ENCODE data around the gene KDM5B. TPM values are rescaled to one million over a fixed set of nuclear protein-coding genes. Genes with fewer than 3 reads are reported as not detected.

The KDM5B gene
- total and polyA plus RNA-seq, 2 of the 8 experiments (the other 6 are each of a cell fraction or from before 2014, with no cell fraction given) = 73.3 to 210 TPM

- H4K8ac ChIP-seq (ENCODE audit: extremely low read depth, insufficient read depth, low read length) = no peak overlapping the region
- H3K4ac ChIP-seq (replicated peaks; ENCODE audit: insufficient read length, low read depth, low read length) = no peak overlapping the region
- H2BK20ac ChIP-seq (ENCODE audit: low read length) = no peak overlapping the region
- H3K4me3 ChIP-seq (ENCODE audit: extremely low read depth in 1 of 4, insufficient read depth in 2 of 4, low read depth in 3 of 4, low read length in 4 of 4) = no peak overlapping the region
- no peak overlapping the region for H2BK15ac ChIP-seq (ENCODE audit: low read length)
- ChIA-PET POLR2A (ENCODE audit: partially characterized antibody) (interaction anchor here (2.5 kb wide), 1 partner anchor 10 kb away, joined by 5 read pairs; no protein-coding TSS in a partner anchor), CTCF (ENCODE audit: partially characterized antibody) (interaction anchor here (0.8 to 11.3 kb wide), 7 partner anchors 8 to 46 kb away, joined by 3 to 180 read pairs (median 19); partner anchors contain the start of gene SYT2)
- no peak overlapping the region for H3K14ac ChIP-seq (ENCODE audit: insufficient read length)
- no peak overlapping the region; a peak in 1 of 4 replicates for H3K4me2 ChIP-seq (ENCODE audit: insufficient read depth in 1 of 2, low read depth in 2 of 2, low read length in 2 of 2)
- H4K20me1 ChIP-seq (replicated peaks in 1 of 2; ENCODE audit: control insufficient read depth in 1 of 2, insufficient read depth in 2 of 2, low read length in 2 of 2) = peaks cover 4 to 11% of the 10 kb centered on the region in 2 experiments
- no peak overlapping the region for H2BK12ac ChIP-seq (ENCODE audit: low read depth, low read length)
- no peak overlapping the region for H3K18ac ChIP-seq (ENCODE audit: extremely low read depth, low read length)
- no peak overlapping the region for H3K9ac ChIP-seq (replicated peaks in 1 of 4; ENCODE audit: extremely low read depth in 1 of 4, low read depth in 3 of 4, low read length in 3 of 4)
- no peak overlapping the region for H2AK5ac ChIP-seq (ENCODE audit: low read depth, low read length)
- FAIRE-seq = no peak
- H3K23ac ChIP-seq (ENCODE audit: insufficient read length) = no peak overlapping the region
- no peak overlapping the region for H2BK5ac ChIP-seq (ENCODE audit: low read depth, low read length)
- H3K23me2 ChIP-seq (ENCODE audit: low read depth, low read length) = no peaks in the 10 kb centered on the region; the same call in 1 of the 2 replicates
- no peak for DNase-seq (ENCODE audit: low read depth in 1 of 2, low spot score in 2 of 2)
- no peak overlapping the region for H4K5ac ChIP-seq (ENCODE audit: insufficient read length, low read depth, low read length)
- H3K27me3 ChIP-seq (replicated peaks in 1 of 4; ENCODE audit: control insufficient read depth in 3 of 4, extremely low read depth in 1 of 4, insufficient read depth in 3 of 4, low read length in 3 of 4) = no peaks in the 10 kb centered on the region
- 86% methylated on average over 8 of the region's 8 CpGs; no CpG with 5 or more reads in 1 of the 2 experiments for WGBS, 2 experiments (ENCODE audit: extremely low coverage in 1 of 2, insufficient coverage in 1 of 2, insufficient read length in 1 of 2, insufficient replicate concordance in 2 of 2, low coverage in 1 of 2, low lambda C conversion rate in 2 of 2, missing lambda C conversion rate in 1 of 2)
- H3K56ac ChIP-seq (replicated peaks; ENCODE audit: insufficient read length, low read depth, low read length) = no peak overlapping the region
- H3K4me1 ChIP-seq (replicated peaks in 1 of 4; ENCODE audit: control insufficient read depth in 3 of 4, insufficient read depth in 4 of 4, low read length in 3 of 4) = peaks cover 0 to 2% (median 0%) of the 10 kb centered on the region in 4 experiments; a peak in 1 of 7 replicates
- no peak overlapping the region for H3K27ac ChIP-seq (ENCODE audit: low read depth, low read length)
- no peak overlapping the region for H2AFZ ChIP-seq (ENCODE audit: low read length)
- H4K91ac ChIP-seq (replicated peaks; ENCODE audit: insufficient read length, low read length) = no peak overlapping the region
- H2BK120ac ChIP-seq (replicated peaks; ENCODE audit: low read depth, low read length) = no peak overlapping the region
- TF ChIP-seq BRCA1 (IDR thresholded peaks at IDR 0.05; ENCODE audit: low read depth, low read length) = no peak
- no peak for TF ChIP-seq SP1 (IDR thresholded peaks at IDR 0.05; ENCODE audit: low read depth, low read length)
- no peak for TF ChIP-seq RBBP5 (IDR thresholded peaks at IDR 0.05; ENCODE audit: borderline replicate concordance, low read depth, low read length)
- no peak for TF ChIP-seq JUND (IDR thresholded peaks at IDR 0.05; ENCODE audit: low read length)
- TF ChIP-seq ATF2 (IDR thresholded peaks at IDR 0.05; ENCODE audit: low read length) = no peak
- no peaks in the 10 kb centered on the region; the same call in 1 of the 2 replicates for H3K79me1 ChIP-seq (ENCODE audit: low read depth, low read length)
- H3K79me2 ChIP-seq (ENCODE audit: control insufficient read depth in 1 of 2, insufficient read depth in 2 of 2, low read length in 2 of 2) = no peaks in the 10 kb centered on the region; a peak in 1 of 4 replicates
- no peaks in the 10 kb centered on the region for H3K36me3 ChIP-seq (ENCODE audit: control insufficient read depth in 2 of 4, insufficient read depth in 4 of 4, low read length in 3 of 4)
- H3K9me3 ChIP-seq (ENCODE audit: insufficient read depth in 2 of 2, low read depth in 1 of 2, low read length in 1 of 2) = no peaks in the 10 kb centered on the region
These were observed 109.9 kb downstream of the KDM5B start for GRCh38 chr1:202698276-202698675.

Measured in H1 (cell line).